Measurements from ENCODE around the gene CCDC187. TPM values are rescaled to one million over a fixed set of nuclear protein-coding genes. Genes with fewer than 3 reads are reported as not detected.

Gene CCDC187
- total RNA-seq, 2 donors from 2014 or later, result 0.30 to 0.48 TPM

GRCh38 chr9:136246849-136247550 is 56.9 kb downstream of the CCDC187 start:
- TF ChIP-seq, protein P1, sequence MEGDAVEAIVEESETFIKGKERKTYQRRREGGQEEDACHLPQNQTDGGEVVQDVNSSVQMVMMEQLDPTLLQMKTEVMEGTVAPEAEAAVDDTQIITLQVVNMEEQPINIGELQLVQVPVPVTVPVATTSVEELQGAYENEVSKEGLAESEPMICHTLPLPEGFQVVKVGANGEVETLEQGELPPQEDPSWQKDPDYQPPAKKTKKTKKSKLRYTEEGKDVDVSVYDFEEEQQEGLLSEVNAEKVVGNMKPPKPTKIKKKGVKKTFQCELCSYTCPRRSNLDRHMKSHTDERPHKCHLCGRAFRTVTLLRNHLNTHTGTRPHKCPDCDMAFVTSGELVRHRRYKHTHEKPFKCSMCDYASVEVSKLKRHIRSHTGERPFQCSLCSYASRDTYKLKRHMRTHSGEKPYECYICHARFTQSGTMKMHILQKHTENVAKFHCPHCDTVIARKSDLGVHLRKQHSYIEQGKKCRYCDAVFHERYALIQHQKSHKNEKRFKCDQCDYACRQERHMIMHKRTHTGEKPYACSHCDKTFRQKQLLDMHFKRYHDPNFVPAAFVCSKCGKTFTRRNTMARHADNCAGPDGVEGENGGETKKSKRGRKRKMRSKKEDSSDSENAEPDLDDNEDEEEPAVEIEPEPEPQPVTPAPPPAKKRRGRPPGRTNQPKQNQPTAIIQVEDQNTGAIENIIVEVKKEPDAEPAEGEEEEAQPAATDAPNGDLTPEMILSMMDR (IDR thresholded peaks at IDR 0.05), result no peak

DNA sequence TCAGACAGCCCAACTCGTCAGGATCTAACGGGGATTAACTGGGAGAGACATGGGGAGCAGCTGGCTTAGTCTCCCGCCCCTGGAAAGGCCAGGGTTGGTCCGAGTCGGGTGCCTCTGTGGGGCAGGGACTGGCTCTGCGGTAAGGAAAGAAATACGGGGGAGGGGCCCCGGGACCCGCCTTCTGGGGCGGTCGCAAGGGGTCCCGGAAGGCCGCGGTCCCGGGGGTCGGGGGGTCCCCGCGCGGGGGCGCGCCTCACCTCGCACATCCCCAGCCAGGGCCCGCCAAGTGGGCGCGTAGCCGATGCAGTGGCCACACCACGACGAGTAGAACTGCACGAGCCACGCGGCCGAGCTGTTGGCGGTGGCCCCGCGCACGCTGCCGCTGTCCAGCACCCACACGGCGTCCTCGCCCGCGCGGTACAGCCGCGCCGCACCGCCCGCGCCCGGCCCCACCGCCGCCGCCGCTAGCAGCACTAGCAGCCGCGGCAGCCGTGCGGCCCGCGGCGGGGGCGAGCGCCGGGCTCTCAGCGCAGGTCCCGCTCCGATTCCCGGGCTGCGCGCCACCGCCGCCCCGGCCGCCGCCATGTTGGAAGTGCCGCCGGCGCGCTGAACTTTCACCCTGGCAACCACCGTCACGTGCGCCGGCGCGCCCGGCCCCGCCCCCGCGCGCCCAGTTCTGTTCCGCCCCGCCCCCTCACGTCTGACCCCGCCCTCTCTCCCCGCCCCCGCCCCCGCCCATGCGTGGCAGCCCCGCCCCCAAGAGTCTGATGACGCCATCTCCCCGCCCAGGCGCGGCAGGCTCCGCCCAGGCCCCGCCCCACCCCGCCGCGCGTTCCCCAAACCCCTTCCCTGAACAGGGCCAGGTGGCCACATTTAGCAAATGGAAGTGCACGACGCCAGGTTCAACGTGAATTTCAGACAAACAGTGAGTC is 58.4 kb downstream of the CCDC187 start, which contains the start of gene QSOX2:
TSS of gene QSOX2 (minus strand) at position 594 of the 932 bp plus-strand sequence. CDS start at position 585, 9 bp downstream.
- no peak within 1 kb of the TSS for H3K27ac ChIP-seq
- no peaks in the 10 kb centered on the region for H3K4me1 ChIP-seq
- peaks cover 3% of the 10 kb centered on the region for H3K27me3 ChIP-seq
- H3K9me3 ChIP-seq, result no peaks in the 10 kb centered on the region
- peak within 1 kb of the TSS; percentile 81 for H3K4me3 ChIP-seq
- intact Hi-C loops (cut with DNase I), result no loop called here
- TF ChIP-seq, protein P1 (IDR thresholded peaks at IDR 0.05), result no peak
- DNase-seq, result peak; percentile 82
- H3K9ac ChIP-seq (ENCODE audit: low read depth in 2 of 2, low read length in 2 of 2), result peak within 1 kb of the TSS in 1 of 2 donors; percentile 66
- no peaks in the 10 kb centered on the region for H3K36me3 ChIP-seq

More at GRCh38 chr9:136246849-136247550, 56.9 kb downstream of the CCDC187 start:
- no peaks in the 10 kb centered on the region for H3K4me1 ChIP-seq
- peaks cover 3% of the 10 kb centered on the region for H3K27me3 ChIP-seq
- no peak overlapping the region for H3K27ac ChIP-seq
- H3K9me3 ChIP-seq, result no peaks in the 10 kb centered on the region
- intact Hi-C loops (cut with DNase I), result no loop called here
- no peak overlapping the region for H3K4me3 ChIP-seq
- no peak overlapping the region for H3K9ac ChIP-seq (ENCODE audit: low read depth in 2 of 2, low read length in 2 of 2)
- H3K36me3 ChIP-seq, result no peaks in the 10 kb centered on the region
- no peak for DNase-seq

- intact Hi-C loops (cut with DNase I), result no loop called here
- no peaks in the 10 kb centered on the region for H3K4me1 ChIP-seq
- DNase-seq, result no peak
Observed at GRCh38 chr9:136244969-136245218, 59.0 kb downstream of the CCDC187 start.

DNA sequence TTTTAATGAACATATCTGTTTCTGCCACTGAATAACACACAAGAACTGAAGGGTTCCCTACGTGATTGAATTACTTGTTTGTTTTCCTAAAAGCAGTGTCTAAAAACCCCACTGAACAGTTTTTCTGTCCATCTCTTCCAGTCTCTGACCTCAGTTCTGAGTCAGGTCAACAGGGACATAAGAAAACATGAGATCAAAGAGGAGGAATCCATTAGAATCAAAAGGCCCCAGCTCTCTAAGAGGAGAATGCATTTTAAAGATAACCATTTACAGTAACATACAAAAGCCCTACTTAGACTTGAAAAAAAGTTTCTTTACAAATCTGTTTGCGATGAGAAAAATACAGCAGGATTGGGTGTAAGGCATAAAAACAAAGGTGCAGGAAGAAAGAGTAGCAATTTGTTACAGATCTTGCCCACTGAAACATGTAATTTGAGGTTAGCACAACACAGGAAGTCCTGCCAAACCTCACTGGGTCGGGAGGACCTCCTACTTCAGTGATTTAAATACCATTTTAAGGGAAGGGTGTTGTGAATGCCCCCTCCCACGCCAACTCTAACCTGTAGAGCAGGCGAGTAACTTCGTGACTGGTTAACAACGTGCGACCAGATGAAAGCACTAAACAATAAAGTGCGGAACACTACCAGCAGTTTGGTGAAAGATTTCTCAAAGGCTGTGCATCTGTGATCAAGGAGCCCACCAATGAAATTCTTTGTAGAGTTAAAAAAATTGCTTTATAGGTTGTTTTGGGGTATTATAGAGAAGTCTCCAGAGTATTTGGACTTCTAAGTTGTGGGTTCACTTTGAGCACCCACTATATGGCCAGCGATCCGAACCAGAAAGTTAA is 59.5 kb downstream of the CCDC187 start:
- H3K4me1 ChIP-seq, result no peaks in the 10 kb centered on the region
- peaks cover under 1% of the 10 kb centered on the region for H3K27me3 ChIP-seq
- peak overlapping the region; percentile 81 for H3K4me3 ChIP-seq
- H3K27ac ChIP-seq, result no peak overlapping the region
- TF ChIP-seq, protein P1 (IDR thresholded peaks at IDR 0.05), result no peak
- intact Hi-C loops (cut with DNase I), result no loop called here
- DNase-seq, result no peak
- no peaks in the 10 kb centered on the region for H3K36me3 ChIP-seq
- no peak overlapping the region for H3K9ac ChIP-seq (ENCODE audit: low read depth in 2 of 2, low read length in 2 of 2)
- H3K9me3 ChIP-seq, result no peaks in the 10 kb centered on the region

More at GRCh38 chr9:136244969-136245218, 59.0 kb downstream of the CCDC187 start:
- Histone ChIP-seq H3K9me3 (no peaks in the 10 kb centered on the region), H3K36me3 (no peaks in the 10 kb centered on the region), H3K27ac (no peak overlapping the region), H3K4me3 (peak overlapping the region; percentile 81), H3K27me3 (peaks cover 3% of the 10 kb centered on the region), H3K9ac (ENCODE audit: low read depth in 2 of 2, low read length in 2 of 2) (peak overlapping the region in 1 of 2 donors; percentile 30)
- TF ChIP-seq, protein P1 (IDR thresholded peaks at IDR 0.05), result no peak

GRCh38 chr9:136243631-136244030 is 60.3 kb downstream of the CCDC187 start:
- Histone ChIP-seq H3K36me3 (no peaks in the 10 kb centered on the region), H3K9ac (ENCODE audit: low read depth in 2 of 2, low read length in 2 of 2) (no peak overlapping the region), H3K4me1 (no peaks in the 10 kb centered on the region), H3K9me3 (no peaks in the 10 kb centered on the region), H3K27ac (no peak overlapping the region), H3K27me3 (no peaks in the 10 kb centered on the region), H3K4me3 (no peak overlapping the region)
- intact Hi-C loops (cut with DNase I), result no loop called here
- TF ChIP-seq, protein P1 (IDR thresholded peaks at IDR 0.05), result no peak
- no peak for DNase-seq

Measured in colonic mucosa (tissue), 4 donors.